Caco-2 (cell line): ENCODE results near the gene RIN3. TPM values are rescaled to one million over a fixed set of nuclear protein-coding genes. Genes with fewer than 3 reads are reported as not detected.
A peak's percentile ranks its signal among the peaks of the same experiment; 100 is the strongest.

Experiments
- BruUV-seq: library from RNA; stranded (reverse); fragments of 400-500 nt; replicated peaks from 2 replicates; lab custom pipeline; 2021; lab: Mats Ljungman, UMichigan
- CTCF ChIA-PET: fragments of 300-600 bp; sonication (Branson Sonifier 250); formaldehyde crosslinking; loops from one replicate; lab custom pipeline; 2022; ENCODE audit warnings: antibody characterized with exemption; lab: Charles Lee
- POLR2A ChIA-PET: fragments of 300-600 bp; sonication (Branson Sonifier 250); formaldehyde crosslinking; loops from one replicate; lab custom pipeline; 2022; ENCODE audit warnings: antibody characterized with exemption; lab: Charles Lee
- DNase-seq, 2 experiments: peaks; one replicate each; pipeline versions ENCODE4 v3.0.0 to v3.0.0-alpha.2; 2020 to 2022
- H3K27me3 ChIP-seq: replicated peaks from 2 replicates; pipeline ENCODE4 v1.6.0; 2011; ENCODE audit warnings: low read length; ENCODE audit not compliant: control insufficient read depth, insufficient read depth
- H3K36me3 ChIP-seq: 2 replicates; pipeline ENCODE4 v1.5.1; 2011; ENCODE audit warnings: low read length; ENCODE audit not compliant: control insufficient read depth, insufficient read depth
- H3K4me1 ChIP-seq: fragments of 250-450 bp; sonication (Bioruptor Pico); 2 replicates; pipeline ENCODE4 v1.5.1; 2020; ENCODE audit warnings: mild to moderate bottlenecking
- H3K4me3 ChIP-seq: 2 replicates; pipeline ENCODE4 v1.5.1; 2011; ENCODE audit warnings: low read depth, mild to moderate bottlenecking, control low read depth, low read length
- H3K9me3 ChIP-seq: fragments of 250-450 bp; sonication (Bioruptor Pico); 2 replicates; pipeline ENCODE4 v1.5.1; 2020; ENCODE audit warnings: mild to moderate bottlenecking, moderate library complexity
- H3K27ac Mint-ChIP-seq: one replicate; pipeline ENCODE4 v1.8.0; 2022; ENCODE audit warnings: mixed read lengths; ENCODE audit not compliant: unreplicated experiment
- H3K27me3 Mint-ChIP-seq: one replicate; pipeline ENCODE4 v1.8.0; 2022; ENCODE audit warnings: mixed read lengths; ENCODE audit not compliant: insufficient read depth, unreplicated experiment
- H3K36me3 Mint-ChIP-seq: one replicate; pipeline ENCODE4 v1.8.0; 2022; ENCODE audit warnings: mild to moderate bottlenecking, mixed read lengths; ENCODE audit not compliant: insufficient read depth, unreplicated experiment
- H3K4me1 Mint-ChIP-seq: one replicate; pipeline ENCODE4 v1.8.0; 2022; ENCODE audit warnings: low read depth, mixed read lengths; ENCODE audit not compliant: unreplicated experiment
- H3K4me3 Mint-ChIP-seq: one replicate; pipeline ENCODE4 v1.8.0; 2022; ENCODE audit warnings: mild to moderate bottlenecking, moderate library complexity, mixed read lengths; ENCODE audit not compliant: unreplicated experiment
- H3K9me3 Mint-ChIP-seq: one replicate; pipeline ENCODE4 v1.8.0; 2022; ENCODE audit warnings: mixed read lengths; ENCODE audit not compliant: unreplicated experiment
- intact Hi-C: fragments of 100-400 bp; cut with micrococcal nuclease; formaldehyde crosslinking; loops from one replicate; pipeline ENCODE4 v1.10.0; 2022; ENCODE audit not compliant: unreplicated experiment
- total RNA-seq: library from RNA; stranded (reverse); gene quantifications from 2 replicates; pipeline ENCODE4 v1.2.3, GENCODE V29; 2022
- TF ChIP-seq, protein P1 (sequence below), 2 experiments: fragments of 200-600 bp in 1 of 2; IDR thresholded peaks; 1 replicate in 1 of 2; 2 replicates in 1 of 2; pipeline versions ENCODE4 v1.5.1 to v1.8.0; 2011 to 2022; ENCODE audit warnings: antibody characterized with exemption in 1 of 2, control low read depth in 1 of 2, inconsistent platforms in 1 of 2, low read depth in 1 of 2, low read length in 1 of 2, mild to moderate bottlenecking in 1 of 2, moderate library complexity in 1 of 2; ENCODE audit not compliant: insufficient read depth in 1 of 2, severe bottlenecking in 1 of 2, unreplicated experiment in 1 of 2

The RIN3 gene
- total RNA-seq, 1 experiment from 2014 or later, result 20.7 TPM

DNA sequence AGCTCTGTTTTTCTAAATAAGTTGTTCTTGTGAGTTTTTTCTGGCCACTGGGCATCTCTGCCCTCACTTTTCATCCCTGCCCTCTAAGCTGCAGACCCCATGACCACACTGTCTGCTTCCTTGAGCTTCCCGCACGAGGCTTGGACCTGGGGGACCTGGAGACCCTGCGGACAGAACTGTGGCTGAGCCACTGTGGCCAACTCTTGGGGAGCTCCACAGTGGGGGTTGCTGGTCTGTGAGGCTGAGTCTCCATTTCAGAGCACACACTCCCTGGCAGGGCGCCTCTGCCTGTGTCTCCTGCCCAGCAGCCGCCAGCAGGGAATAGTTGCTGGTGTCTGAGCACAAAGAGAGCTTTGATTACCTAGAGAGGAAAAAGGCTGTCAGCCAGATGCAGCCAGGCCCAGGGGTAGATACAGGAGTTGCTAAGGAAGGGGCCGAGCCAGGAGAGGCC, 13.1 kb upstream of the RIN3 start:
- Mint-ChIP-seq H3K27me3 (no peaks in the 10 kb centered on the region), H3K4me3 (no peak overlapping the region)
- H3K27me3 ChIP-seq, result no peaks in the 10 kb centered on the region

DNA sequence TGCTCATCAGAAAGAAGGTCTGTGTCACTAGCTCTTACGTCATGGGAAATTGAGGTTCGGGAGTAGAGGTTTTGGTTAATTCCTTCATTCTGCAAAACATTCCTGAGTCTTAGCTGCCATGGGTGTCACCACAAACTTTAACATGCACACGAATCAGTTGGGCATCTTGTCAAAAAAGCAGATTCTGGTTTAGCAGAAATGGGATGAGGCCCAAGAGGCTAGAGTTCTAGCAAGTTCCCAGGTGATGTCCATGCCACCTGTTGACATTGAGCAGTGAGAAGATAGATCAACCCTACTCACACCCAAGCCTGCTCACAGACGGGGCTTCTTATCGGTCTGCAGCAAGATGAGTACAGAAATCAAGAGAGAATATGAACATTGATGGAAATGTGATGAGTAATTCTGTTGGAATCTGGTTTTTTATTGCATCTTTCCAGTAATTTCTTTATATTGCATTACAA, 11.7 kb upstream of the RIN3 start:
- Mint-ChIP-seq H3K4me1 (peaks cover 26% of the 10 kb centered on the region), H3K9me3 (no peaks in the 10 kb centered on the region), H3K36me3 (peaks cover 19% of the 10 kb centered on the region), H3K27ac (no peak overlapping the region), H3K4me3 (no peak overlapping the region), H3K27me3 (no peaks in the 10 kb centered on the region)
- Histone ChIP-seq H3K4me3 (no peak overlapping the region), H3K36me3 (no peaks in the 10 kb centered on the region), H3K4me1 (peaks cover 35% of the 10 kb centered on the region), H3K9me3 (no peaks in the 10 kb centered on the region), H3K27me3 (no peaks in the 10 kb centered on the region)
- BruUV-seq, result no TSS peak
- TF ChIP-seq, protein P1, sequence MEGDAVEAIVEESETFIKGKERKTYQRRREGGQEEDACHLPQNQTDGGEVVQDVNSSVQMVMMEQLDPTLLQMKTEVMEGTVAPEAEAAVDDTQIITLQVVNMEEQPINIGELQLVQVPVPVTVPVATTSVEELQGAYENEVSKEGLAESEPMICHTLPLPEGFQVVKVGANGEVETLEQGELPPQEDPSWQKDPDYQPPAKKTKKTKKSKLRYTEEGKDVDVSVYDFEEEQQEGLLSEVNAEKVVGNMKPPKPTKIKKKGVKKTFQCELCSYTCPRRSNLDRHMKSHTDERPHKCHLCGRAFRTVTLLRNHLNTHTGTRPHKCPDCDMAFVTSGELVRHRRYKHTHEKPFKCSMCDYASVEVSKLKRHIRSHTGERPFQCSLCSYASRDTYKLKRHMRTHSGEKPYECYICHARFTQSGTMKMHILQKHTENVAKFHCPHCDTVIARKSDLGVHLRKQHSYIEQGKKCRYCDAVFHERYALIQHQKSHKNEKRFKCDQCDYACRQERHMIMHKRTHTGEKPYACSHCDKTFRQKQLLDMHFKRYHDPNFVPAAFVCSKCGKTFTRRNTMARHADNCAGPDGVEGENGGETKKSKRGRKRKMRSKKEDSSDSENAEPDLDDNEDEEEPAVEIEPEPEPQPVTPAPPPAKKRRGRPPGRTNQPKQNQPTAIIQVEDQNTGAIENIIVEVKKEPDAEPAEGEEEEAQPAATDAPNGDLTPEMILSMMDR (IDR thresholded peaks at IDR 0.05; ENCODE audit: insufficient read depth in 1 of 2, low read depth in 1 of 2, low read length in 1 of 2, severe bottlenecking in 1 of 2, unreplicated experiment in 1 of 2), result no peak
- intact Hi-C loops, result no loop called here
- CTCF ChIA-PET, result no interaction called here
- POLR2A ChIA-PET, result no interaction called here
- DNase-seq, result no peak

More for the DNA sequence above, 13.1 kb upstream of the RIN3 start:
- POLR2A ChIA-PET, result interaction anchor here (0.6 kb wide), 1 partner anchor 30 kb away, joined by 3 read pairs; no protein-coding TSS in a partner anchor
- no TSS peak for BruUV-seq
- Mint-ChIP-seq H3K4me1 (peaks cover 26% of the 10 kb centered on the region), H3K9me3 (no peaks in the 10 kb centered on the region), H3K36me3 (peaks cover 19% of the 10 kb centered on the region), H3K27ac (peak overlapping the region; percentile 42)
- no peaks in the 10 kb centered on the region for H3K36me3 ChIP-seq
- H3K4me3 ChIP-seq, result no peak overlapping the region
- CTCF ChIA-PET, result no interaction called here
- H3K9me3 ChIP-seq, result no peaks in the 10 kb centered on the region
- intact Hi-C loops, result no loop called here
- no peak for DNase-seq
- TF ChIP-seq, protein P1 (IDR thresholded peaks at IDR 0.05; ENCODE audit: insufficient read depth in 1 of 2, low read depth in 1 of 2, low read length in 1 of 2, severe bottlenecking in 1 of 2, unreplicated experiment in 1 of 2), result no peak
- H3K4me1 ChIP-seq, result peaks cover 35% of the 10 kb centered on the region

DNA sequence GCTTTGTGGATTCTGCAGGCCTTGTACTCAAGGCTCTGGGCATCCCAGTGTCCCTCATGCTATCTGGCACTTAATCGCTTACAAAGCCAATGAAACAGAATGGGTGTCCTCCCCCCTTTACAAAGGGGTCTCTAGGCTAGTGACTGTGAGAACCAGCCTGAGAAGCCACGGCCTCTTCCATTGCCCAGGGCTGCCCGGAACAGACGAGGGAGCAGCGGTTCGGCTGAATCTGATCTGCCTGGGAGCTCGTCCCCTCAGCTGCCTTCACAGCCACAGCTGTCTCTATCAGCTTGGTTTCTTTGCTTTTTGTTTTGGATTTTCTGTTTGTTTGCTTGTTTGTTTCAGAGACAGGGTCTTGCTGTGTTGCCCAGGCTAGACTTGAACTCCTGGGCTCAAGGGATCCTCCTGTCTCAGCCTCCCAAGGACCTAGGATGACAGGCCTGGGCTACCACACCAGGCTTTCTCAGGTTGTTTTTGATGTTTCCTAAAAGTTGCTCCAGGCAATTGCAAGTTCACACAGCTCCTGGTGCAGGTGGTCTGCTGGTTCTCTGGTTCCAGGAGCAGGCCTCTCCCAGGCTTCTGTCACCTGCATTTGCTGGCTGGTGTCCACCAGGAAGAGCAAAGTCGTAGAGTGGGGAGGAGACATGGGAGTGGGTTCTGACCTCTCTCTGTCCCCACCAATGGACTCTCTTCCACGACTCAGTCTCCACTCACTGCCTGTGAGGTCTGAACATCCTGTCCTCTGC, 10.9 kb upstream of the RIN3 start:
- peak overlapping the region; percentile 99 for H3K27ac Mint-ChIP-seq
- POLR2A ChIA-PET, result no interaction called here

More for the DNA sequence above, 10.9 kb upstream of the RIN3 start:
- Histone ChIP-seq H3K27me3 (no peaks in the 10 kb centered on the region), H3K36me3 (no peaks in the 10 kb centered on the region), H3K9me3 (no peaks in the 10 kb centered on the region), H3K4me3 (no peak overlapping the region), H3K4me1 (peaks cover 35% of the 10 kb centered on the region)
- H3K4me1 Mint-ChIP-seq, result peaks cover 26% of the 10 kb centered on the region
- BruUV-seq, result no TSS peak
- no peak for DNase-seq
- CTCF ChIA-PET, result no interaction called here
- intact Hi-C loops, result no loop called here
- H3K9me3 Mint-ChIP-seq, result no peaks in the 10 kb centered on the region
- TF ChIP-seq, protein P1 (IDR thresholded peaks at IDR 0.05; ENCODE audit: insufficient read depth in 1 of 2, low read depth in 1 of 2, low read length in 1 of 2, severe bottlenecking in 1 of 2, unreplicated experiment in 1 of 2), result no peak
- H3K27me3 Mint-ChIP-seq, result no peaks in the 10 kb centered on the region
- peak overlapping the region; percentile 69 for H3K4me3 Mint-ChIP-seq
- H3K36me3 Mint-ChIP-seq, result peaks cover 19% of the 10 kb centered on the region
